Activated CD4-positive, alpha-beta T cell treated with anti-CD3 and anti-CD28 coated beads, Interleukin-2, amount 50 U/mL, for 4 hours (primary cell): ENCODE results near the gene POMT2.
"Not testable (repeated sequence)": the region's sequence is repeated elsewhere in the genome, so short reads cannot be mapped to it uniquely, and the experiment has no call there.

Experiments
- DNase-seq, 2 experiments: peaks; one replicate each; pipeline ENCODE4 v3.0.0-alpha.2; 2020

POMT2 gene

GRCh38 chr14:77290705-77291104 is 30.0 kb downstream of the POMT2 start:
- no peak for DNase-seq

GRCh38 chr14:77286576-77286975 is 34.1 kb downstream of the POMT2 start:
- DNase-seq, result no peak

DNA sequence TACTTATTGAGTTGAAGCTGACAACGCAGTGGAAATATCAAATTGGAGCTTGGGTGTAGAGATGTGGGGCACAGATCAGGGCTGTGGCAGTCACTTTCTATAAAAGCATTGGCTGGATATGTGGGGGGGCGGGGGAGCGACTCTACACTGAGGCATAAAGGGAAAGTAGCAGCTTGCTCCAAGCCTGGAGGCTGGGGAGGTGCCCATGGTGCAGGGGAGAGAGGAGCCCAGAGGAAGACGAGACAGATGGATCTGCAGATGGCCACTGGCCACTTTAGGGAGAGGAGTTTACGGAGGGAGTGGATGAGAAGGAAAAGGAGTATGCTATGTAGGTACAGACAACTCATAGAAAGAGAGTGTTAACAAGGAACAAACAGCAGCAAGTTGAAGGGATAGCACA is 36.2 kb downstream of the POMT2 start:
- DNase-seq, result no peak

- no peak for DNase-seq
These were observed 36.6 kb downstream of the POMT2 start for GRCh38 chr14:77284066-77284465.

DNA sequence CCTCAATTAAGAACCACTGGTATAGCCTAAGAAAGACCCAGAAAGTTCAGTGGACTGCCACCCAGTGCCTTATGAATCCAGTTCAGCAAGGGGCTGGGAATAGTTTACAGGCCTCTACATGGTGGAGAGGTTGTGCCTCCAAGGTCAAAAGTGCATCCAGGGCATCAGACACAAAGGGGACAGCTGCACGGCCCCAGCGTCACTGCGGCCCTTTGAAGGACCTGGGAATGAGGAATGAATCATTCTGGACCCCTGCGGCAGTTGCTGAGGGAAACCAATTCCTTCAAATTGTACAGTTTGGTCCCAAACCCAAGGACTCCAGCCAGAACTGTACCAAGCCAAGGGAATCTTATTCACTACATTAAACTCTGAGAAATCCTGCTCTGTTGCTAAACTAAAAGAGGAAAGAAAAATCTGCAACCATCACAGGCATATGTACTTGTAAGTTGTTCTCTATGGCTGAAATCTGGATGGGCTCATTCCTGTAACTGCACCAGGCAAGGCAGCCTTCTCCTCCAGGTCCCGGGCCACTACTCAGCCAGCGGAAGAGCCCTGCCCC is 38.8 kb downstream of the POMT2 start:
- no peak for DNase-seq

- not testable (repeated sequence) for DNase-seq
These were observed 39.8 kb downstream of the POMT2 start for GRCh38 chr14:77280921-77281320.

- DNase-seq, result no peak
These were observed 41.0 kb downstream of the POMT2 start for GRCh38 chr14:77279719-77280118.

- DNase-seq, result no peak
These were observed 42.0 kb downstream of the POMT2 start for GRCh38 chr14:77278461-77279230.

GRCh38 chr14:77276959-77277358 is 43.7 kb downstream of the POMT2 start:
- DNase-seq, result no peak

DNA sequence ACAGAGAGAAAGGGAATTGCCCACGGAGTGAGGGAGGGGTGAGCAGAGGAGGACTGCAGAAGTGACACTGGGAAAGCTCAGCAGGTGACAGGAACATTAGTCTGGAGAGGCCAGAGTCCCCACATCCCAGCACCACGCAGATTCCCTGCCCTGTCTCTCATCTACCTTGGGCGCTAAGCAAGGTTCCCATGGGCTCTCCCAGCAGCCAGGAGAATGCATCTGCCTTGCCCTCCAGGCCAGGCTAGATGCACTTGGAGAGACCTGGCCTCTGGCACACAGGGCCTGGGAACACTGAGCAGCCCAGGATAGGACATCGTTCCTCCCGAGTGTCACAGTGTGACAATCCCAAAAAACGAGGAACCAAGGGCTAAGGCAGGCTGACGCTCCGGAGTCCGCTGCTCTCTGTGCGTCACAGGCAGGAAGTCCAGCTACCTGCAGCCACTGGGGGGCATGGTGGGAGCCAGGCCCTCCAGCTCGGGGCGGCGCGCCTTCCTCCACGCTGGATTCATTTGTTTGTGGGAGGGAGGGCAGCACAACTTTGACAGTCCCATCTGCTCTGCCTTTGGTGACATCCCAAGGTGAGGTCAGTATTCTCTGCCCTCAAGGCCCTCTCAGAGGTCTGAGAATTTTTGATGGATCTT is 44.3 kb downstream of the POMT2 start:
- DNase-seq, result no peak

DNA sequence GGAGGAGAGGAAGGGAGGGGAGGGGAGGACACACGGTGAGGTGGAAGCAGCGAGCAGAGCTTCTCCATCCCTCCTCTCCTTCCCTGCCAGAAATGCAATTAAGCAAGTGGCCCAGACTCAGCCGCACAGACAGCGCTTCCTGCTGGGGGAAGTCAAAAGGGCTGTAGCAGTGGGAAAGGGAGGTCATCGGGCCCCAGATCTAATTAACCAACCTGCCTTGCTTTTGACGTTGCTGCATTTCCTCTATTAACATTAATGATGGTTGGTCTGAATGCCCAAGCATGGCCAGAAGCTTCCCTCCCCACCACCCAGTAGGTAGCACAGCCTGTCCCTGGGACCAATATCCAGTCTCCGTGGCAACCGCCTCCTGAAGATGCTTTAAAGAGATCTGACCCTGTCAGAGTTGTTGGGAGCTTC is 45.1 kb downstream of the POMT2 start:
- no peak for DNase-seq

- no peak for DNase-seq
These were observed 45.6 kb downstream of the POMT2 start for GRCh38 chr14:77275041-77275580.

- no peak for DNase-seq
These were observed 46.9 kb downstream of the POMT2 start for GRCh38 chr14:77273796-77274195.

GRCh38 chr14:77272261-77272660 is 48.4 kb downstream of the POMT2 start:
- no peak for DNase-seq

DNA sequence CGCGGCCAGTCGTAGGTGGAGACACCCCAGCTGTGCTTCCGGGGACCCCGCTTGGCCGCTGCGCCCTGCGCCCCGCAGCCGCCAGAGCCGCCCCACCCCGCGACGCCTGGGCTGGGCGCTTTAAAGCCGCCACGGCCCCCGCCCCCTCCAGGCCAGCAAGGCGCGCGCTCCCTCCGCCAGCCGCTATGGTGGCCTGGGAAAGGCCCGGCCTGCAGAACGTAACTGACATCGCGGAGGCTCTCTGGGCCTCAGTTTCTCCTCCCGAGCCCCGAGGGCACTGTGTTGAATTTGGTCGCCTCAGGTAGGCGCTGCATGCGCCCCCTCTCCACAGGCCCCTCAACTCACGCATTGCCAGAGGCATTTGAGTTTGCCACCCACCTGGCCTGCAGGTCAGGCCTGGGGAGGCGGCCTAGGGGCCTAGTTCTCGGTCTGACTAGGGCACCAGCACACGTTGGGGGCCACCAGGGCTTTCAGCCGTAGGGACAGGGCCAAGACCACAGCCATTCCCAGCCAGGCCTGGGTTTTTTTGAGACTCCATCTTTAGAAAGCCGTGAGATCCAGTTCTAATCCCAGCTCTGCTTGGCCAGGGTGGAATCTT is 49.5 kb downstream of the POMT2 start, which contains the start of gene NGB:
NGB (minus strand) TSS at position 94 of the 598 bp plus-strand sequence. CDS start 269 bp downstream, outside the sequence.
- no peak for DNase-seq

DNA sequence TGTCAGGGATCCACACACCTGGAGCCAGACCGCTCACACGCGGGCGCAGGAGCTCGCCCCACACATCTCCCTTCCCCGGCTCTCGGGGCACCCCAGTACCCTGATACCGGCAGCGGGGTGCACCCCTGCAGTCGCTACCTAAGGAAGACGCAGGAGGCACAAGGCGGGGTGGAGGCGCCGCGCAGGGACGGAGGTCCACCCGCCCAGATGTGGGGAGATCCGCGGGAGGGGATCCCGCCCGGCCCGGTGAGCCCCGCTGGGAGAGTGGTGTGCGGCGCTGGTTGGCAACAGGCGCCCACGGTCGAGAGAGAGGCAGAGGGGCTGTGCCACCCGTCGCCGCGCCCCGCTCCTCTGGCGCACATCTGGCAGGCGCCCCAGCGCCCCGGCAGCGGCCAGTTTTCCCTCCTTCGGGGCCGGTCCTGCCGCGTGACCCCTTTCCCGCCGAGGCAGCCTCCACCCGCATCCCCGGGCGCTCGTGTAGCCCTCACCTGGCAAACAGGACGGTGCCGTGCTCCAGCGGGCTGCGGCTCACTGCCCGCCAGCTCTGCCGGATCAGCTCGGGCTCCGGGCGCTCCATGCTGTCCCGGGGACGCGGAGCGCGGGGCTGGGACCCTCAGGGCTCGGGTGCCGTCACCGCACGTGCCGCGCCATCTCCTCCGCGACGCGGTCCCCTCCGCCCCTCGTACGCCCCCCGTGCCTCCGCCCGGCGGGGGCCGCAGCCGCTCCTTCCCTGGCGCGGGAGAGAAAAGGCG is 50.1 kb downstream of the POMT2 start:
- DNase-seq, result no peak

DNA sequence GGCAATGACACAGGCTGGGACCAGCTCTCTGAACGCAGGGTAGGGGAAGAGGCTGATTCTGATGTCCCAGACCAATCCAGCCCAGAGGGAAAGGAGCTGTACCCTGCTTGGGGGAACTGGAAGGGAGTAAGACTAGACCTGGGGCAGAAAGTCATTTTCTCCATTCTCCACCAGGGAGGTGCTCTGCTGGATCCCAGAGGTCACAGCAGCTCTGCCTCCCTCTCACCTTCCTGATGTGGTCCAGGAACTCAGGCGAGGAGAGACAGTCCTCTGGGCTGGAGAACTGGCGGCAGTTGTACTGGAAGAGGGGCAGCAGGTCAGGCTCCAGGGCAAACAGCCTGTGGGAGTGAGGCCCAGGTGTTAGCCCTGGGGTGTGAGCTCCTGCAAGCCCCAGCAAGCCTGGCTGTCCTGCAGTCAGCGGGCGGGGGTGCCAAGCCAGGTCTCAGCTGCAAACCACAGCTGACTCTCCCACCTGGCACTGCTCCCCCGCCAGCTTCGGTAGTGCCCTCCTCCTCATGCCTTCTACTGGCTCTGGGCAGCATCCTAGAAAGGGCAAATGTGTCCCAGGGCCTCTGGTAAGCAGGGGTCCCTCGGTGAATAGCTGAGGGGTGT is 51.6 kb downstream of the POMT2 start:
- no peak for DNase-seq

DNA sequence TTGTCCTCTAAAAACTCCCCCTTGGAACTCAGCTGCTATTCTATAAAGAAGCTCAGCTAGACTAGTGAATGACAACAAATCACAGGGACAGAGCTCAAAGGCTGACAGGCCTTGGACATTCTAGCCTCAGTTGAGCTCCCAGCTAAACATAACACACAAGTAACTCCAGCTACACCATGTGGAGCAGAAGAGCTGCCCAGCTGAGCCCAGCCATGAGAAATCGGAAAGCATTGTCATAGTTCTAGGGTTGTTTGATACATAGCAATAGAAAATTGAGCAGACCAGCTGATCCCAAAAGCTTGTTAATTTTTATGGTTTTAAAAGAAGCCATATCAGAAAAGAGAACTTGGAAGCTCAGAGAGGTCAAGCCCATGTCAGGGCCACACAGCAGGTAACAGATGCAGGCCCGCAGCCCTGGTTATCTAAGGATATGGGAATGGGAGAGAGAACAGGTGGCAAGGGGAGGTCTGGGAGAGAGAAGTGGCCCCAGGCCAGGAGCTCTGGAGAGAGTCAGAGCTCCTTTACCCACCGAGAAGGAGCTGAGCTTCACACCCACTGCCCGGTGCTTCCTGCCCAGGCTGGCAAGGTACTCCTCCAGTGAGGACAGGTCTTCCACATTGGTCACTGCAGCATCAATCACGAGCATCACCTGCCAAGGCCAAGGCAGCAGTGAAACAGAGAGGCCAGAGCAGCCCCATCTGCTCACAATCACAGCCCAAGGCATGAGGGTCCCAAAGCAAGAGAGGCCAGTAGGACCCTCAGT is 52.6 kb downstream of the POMT2 start:
- no peak for DNase-seq

DNA sequence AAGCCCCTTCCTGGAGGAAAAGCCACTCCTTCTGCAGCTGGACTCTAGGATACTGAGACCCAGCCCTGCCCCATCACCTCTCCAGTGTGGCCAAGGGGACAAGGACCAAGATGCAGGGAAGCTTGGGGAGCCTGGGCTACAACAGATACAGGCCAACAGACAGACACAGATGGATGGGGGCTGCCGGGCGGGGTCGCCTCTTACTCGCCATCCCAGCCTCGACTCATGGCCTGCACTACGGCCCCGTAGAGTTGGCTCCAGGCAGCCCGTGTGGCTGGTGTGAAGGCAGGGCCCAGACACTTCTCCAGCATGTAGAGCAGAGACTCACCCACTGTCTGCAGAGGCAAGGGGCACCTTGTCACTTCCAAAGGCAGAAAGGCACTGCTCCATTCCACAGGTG is 54.3 kb downstream of the POMT2 start:
- no peak for DNase-seq

DNA sequence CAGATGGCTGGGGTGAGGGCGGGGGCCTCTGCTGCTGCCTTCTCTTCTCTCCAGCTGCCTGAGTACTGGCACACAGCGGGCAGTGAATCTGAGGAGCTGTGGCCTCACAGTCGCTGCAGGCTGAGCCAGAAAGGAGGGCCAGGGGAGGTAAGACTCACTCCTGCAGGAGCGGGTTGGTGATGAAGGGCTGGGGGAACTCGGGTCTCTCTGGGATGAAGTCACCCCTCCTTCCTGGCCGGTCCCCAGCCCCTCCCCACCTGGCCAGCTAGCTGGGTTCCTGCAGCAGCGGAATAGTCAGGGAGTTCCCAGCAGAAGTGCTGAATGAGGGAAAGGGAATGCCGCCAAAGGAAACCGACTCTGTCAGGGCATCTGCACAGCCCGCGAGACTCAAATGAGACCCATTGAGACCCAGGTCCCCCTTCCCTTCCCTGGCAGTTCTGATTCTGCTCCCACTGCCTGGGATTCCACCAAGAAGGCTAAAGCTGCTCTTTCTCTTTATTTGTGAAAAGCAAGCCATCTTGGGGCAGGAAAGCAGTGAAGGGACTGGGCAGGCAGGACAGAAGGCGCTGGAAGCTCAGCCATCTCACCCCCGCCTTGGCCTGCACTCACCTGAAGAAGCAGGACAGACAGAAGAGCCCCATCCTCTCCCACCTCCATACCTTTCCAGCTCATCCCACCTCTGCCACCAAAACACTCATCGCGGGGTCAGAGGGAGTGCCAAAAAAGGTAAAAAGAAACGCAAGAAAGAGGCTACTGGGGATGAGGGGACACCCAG is 54.9 kb downstream of the POMT2 start:
- DNase-seq, result no peak

- DNase-seq, result no peak
These were observed 55.5 kb downstream of the POMT2 start for GRCh38 chr14:77265187-77265515.
